GM21390 (cell line): ENCODE data around the gene DNAJC19.

Source experiments
- ATAC-seq: cut with Tn5 transposase; IDR thresholded peaks from one replicate; pipeline ENCODE4 v1.9.1; 2021; ENCODE audit not compliant: unreplicated experiment

The DNAJC19 gene

DNA sequence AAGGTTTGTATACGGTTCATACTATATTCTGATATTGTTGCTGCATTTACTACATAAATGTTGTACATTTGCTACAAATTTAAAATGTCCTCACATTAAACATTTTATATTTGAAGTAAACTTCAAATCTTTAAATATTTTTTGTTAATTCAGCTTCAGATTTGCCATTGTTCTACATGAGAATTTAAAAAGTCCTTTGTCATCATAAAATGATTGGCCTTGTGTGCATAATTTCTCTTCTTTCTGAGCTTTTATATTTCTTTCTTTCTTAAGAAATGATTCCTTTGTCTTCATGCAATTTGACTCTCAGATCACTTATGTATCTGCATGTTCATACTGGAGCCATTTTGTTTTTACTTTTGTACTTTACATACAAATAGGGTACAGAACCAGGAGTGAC is 28.0 kb downstream of the DNAJC19 start:
- ATAC-seq, result no peak

DNA sequence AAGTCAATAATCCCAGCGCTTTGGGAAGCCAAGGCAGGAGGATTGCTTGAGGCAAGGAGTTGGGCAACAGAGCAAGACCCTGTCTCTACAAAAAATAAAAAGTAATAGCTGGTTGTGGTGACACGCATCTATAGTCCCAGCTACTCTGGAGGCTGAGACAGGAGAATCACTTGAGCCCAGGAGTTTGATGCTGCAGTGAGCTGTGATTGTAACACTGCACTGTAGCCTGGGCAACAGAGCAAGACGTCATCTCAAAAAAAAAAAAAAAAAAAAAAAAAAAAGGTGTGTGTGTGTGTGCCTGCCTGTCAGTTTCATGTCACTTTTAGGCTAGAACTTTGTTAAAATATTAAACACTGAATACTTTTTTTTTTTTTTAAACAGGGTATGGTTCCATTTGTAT is 28.4 kb downstream of the DNAJC19 start:
- ATAC-seq, result no peak

DNA sequence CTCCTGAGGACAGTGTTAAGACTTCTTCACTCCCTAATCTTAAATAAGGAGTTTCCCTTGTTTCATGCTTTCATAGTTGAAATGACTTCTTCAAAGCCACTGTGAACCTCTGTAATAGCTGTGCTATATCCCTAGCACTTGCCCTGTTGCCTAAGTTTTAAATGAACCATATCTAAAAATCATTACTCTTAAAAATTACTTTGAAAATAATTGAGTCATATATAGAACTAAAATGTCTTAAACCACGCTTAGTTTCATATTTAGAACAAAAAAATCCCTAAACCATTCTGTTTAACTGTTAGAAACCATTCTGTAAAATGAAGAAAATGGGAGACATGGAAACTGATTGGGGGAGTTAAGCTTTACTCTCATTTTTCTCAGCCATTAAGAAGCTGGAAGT is 29.8 kb downstream of the DNAJC19 start:
- peak; percentile 42 for ATAC-seq

DNA sequence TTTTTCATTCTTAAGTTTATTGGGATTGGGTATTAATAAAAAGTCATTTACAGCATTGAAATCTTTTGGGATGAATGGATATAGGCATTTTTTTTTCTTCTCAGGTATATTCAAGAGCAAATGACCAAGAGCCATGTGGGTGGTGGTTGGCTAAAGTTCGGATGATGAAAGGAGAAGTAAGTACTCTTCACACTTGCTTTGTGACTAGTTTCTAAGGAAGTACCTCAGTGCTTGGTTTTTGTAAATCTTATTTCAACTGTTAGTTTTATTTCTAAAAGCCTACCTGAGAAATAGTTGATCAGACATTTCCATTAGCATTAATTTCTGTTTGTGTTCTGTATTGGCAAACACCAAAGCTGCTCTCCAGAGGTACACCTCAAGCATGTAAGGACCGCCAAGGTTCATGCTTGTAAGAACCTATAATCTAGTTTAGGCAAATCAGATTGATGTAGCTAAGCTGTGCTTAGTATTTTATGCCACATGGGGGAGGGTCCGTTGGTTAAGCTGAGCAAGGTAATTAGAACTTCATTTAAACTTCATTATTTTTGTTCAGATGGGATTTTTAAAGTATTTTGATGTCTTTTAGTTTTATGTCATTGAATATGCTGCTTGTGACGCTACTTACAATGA is 41.7 kb downstream of the DNAJC19 start:
- ATAC-seq, result peak; percentile 77

DNA sequence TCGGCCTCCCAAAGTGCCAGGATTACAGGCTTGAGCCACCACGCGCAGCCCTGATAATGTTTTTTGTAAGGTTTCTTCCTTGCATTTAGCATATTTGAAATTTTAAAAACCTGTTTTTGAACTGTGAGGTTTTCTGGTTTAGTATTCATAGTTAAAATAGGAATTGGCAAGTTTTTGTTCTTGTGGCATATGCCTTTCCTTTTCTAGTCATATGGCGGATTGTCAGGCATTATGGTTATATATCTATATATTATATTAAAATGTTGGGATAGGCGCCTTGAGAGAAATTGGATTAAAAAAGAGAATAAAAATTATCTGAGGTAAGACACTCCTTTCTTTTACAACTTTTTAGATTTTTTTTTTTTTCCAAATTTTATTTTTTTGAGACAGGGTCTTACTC is 48.7 kb downstream of the DNAJC19 start:
- no peak for ATAC-seq

DNA sequence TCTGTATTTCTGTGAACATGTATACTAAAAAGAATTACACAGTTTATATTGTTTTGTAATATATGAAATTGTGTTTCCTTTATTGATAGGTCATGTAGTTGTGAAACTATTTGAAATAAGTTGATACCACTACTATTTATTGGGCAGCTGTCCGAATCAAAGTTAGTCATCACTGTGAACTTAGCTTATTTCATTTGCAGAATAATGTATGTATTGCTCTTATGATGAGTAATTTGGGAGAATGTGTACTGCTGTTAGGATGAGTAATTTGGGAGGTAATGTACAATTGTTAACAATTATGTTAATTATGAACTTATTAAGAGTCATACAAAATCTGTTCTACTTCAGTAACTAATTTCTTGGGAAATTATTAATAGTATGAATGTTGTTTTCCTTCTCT is 54.9 kb downstream of the DNAJC19 start:
- ATAC-seq, result no peak
